Thoracic aorta (tissue), 2 donors: ENCODE measurements around the gene HDAC4. TPM values are rescaled to one million over a fixed set of nuclear protein-coding genes. Genes with fewer than 3 reads are reported as not detected.

Experiments
- ATAC-seq: fragments of 150-250 bp; one replicate; pipeline ENCODE4 v1.8.0; 2017; ENCODE audit warnings: low read depth; ENCODE audit not compliant: insufficient number of reproducible peaks, low FRiP score
- DNase-seq: peaks from one replicate; pipeline ENCODE4 v3.0.0-alpha.2; 2020; ENCODE audit warnings: low spot score
- H3K27ac ChIP-seq, 2 donors: fragments of 200-600 bp; sonication (generic); 1 replicate in 1 of 2; 2 replicates in 1 of 2; pipeline ENCODE4 v1.5.1; 2016; ENCODE audit warnings: mild to moderate bottlenecking in 2 of 2, moderate library complexity in 2 of 2
- H3K27me3 ChIP-seq: fragments of 200-600 bp; sonication (generic); replicated peaks from 2 replicates; pipeline ENCODE4 v1.6.0; 2016; ENCODE audit warnings: mild to moderate bottlenecking; ENCODE audit not compliant: insufficient read depth
- H3K36me3 ChIP-seq: fragments of 200-600 bp; sonication (generic); one replicate; pipeline ENCODE4 v1.5.1; 2016
- H3K4me1 ChIP-seq, 2 donors: fragments of 200-600 bp; sonication (generic); 1 replicate in 1 of 2; 2 replicates in 1 of 2; pipeline versions ENCODE4 v1.5.1 to v1.6.0; 2016; ENCODE audit warnings: low read depth in 2 of 2, mild to moderate bottlenecking in 1 of 2; ENCODE audit not compliant: control insufficient read depth in 1 of 2
- H3K4me3 ChIP-seq: fragments of 200-600 bp; sonication (generic); 2 replicates; pipeline ENCODE4 v1.5.1; 2016; ENCODE audit warnings: mild to moderate bottlenecking
- H3K9me3 ChIP-seq: fragments of 200-600 bp; sonication (generic); 2 replicates; pipeline ENCODE4 v1.5.1; 2016
- total RNA-seq, 2 donors: library from RNA; depleted of rRNA; stranded (reverse); fragments of >200 nt; gene quantifications; one replicate each; pipeline versions ENCODE4 v1.1.0 to v1.2.3, GENCODE V29; 2016
- TF ChIP-seq, protein P1 (sequence below): fragments of 200-600 bp; sonication (generic); IDR thresholded peaks from one replicate; pipeline ENCODE4 v1.5.1; 2019; ENCODE audit warnings: antibody characterized with exemption

The HDAC4 gene
- total RNA-seq, 2 donors from 2014 or later = 79.2 to 163 TPM

DNA sequence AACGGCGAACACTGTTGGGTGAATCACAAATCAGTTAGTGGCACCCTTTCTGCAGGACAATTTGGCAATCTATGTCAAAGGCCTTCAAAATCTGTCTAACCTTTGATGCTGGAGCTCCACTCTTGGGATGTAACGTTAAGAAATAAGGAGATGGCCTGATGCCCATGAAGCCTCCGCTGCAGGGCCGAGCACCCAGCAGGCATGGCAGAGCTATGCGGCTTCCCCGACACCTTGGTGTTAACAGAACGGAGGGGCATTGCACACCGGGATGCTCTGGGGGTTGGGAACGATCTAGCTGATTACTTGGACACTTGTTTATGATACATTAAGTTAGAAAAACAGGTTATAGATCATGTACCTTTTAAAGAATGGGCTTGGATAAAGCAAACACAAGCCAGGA is 265.3 kb downstream of the HDAC4 start:
- Histone ChIP-seq H3K9me3 (no peaks in the 10 kb centered on the region), H3K4me1 (peaks cover 3 to 10% of the 10 kb centered on the region in 2 donors), H3K36me3 (peaks cover 45% of the 10 kb centered on the region), H3K27me3 (no peaks in the 10 kb centered on the region), H3K4me3 (no peak overlapping the region), H3K27ac (no peak overlapping the region)
- no peak for ATAC-seq
- DNase-seq = no peak
- TF ChIP-seq, protein P1, sequence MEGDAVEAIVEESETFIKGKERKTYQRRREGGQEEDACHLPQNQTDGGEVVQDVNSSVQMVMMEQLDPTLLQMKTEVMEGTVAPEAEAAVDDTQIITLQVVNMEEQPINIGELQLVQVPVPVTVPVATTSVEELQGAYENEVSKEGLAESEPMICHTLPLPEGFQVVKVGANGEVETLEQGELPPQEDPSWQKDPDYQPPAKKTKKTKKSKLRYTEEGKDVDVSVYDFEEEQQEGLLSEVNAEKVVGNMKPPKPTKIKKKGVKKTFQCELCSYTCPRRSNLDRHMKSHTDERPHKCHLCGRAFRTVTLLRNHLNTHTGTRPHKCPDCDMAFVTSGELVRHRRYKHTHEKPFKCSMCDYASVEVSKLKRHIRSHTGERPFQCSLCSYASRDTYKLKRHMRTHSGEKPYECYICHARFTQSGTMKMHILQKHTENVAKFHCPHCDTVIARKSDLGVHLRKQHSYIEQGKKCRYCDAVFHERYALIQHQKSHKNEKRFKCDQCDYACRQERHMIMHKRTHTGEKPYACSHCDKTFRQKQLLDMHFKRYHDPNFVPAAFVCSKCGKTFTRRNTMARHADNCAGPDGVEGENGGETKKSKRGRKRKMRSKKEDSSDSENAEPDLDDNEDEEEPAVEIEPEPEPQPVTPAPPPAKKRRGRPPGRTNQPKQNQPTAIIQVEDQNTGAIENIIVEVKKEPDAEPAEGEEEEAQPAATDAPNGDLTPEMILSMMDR = no peak

DNA sequence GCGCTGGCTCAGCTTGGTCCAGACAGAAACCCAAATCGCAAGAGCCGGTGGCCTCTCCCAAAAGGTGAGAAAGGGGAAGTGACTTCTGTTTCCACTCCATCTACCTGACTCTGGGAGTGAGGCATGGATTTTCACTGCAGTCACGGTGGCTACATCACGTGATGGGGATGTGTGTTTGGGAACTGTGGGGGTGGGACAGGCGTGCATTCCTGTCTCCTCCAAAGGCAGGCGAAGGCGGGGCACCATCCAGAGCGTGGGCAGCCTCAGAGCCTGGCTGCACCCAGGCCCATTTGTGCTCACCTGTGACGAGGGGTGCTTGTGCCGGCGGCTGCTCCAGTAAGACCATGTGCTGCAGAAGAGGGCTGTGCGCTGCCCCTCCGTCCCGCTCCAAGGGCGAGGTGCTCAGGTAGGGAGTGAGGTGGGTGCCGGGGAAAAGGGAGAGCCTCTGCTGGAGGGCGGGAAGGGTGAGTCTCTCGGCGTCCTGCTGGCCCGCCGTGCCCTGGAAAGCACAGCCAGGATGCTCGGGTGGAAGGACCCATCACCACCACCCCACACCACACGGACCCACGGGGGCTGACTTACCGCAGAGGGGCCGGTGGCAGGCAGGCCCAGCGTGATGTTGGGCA is 266.8 kb downstream of the HDAC4 start:
- DNase-seq = no peak
- Histone ChIP-seq H3K4me3 (no peak overlapping the region), H3K9me3 (no peaks in the 10 kb centered on the region), H3K27ac (no peak overlapping the region), H3K27me3 (no peaks in the 10 kb centered on the region), H3K36me3 (peaks cover 47% of the 10 kb centered on the region), H3K4me1 (peaks cover 0 to 4% of the 10 kb centered on the region in 2 donors)
- no peak for ATAC-seq
- TF ChIP-seq, protein P1 = no peak

DNA sequence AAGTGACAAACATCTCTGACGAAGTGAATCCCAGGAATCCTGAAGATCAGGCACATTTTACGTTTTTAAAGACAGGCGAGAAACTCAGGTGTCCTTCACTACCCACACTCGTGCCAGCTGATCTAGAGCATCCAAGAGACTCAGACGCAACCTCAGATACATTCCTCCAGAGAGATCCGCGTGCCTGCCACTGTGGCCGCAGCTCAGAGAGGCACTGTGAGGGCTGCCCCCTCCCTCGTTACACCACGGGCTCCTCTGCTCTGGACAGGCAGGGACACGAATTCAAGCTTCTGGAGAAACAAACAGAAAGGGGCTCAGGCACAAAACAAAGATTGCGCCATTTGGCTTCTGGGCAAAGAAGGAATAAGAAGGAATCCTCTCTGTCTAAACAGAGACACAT is 268.0 kb downstream of the HDAC4 start:
- TF ChIP-seq, protein P1 = no peak
- no peak overlapping the region for H3K4me3 ChIP-seq
- H3K27ac ChIP-seq = no peak overlapping the region
- H3K27me3 ChIP-seq = no peaks in the 10 kb centered on the region
- no peak for ATAC-seq
- H3K9me3 ChIP-seq = no peaks in the 10 kb centered on the region
- H3K4me1 ChIP-seq = peaks cover 0 to 4% of the 10 kb centered on the region in 2 donors
- H3K36me3 ChIP-seq = peaks cover 44% of the 10 kb centered on the region
- DNase-seq = no peak

DNA sequence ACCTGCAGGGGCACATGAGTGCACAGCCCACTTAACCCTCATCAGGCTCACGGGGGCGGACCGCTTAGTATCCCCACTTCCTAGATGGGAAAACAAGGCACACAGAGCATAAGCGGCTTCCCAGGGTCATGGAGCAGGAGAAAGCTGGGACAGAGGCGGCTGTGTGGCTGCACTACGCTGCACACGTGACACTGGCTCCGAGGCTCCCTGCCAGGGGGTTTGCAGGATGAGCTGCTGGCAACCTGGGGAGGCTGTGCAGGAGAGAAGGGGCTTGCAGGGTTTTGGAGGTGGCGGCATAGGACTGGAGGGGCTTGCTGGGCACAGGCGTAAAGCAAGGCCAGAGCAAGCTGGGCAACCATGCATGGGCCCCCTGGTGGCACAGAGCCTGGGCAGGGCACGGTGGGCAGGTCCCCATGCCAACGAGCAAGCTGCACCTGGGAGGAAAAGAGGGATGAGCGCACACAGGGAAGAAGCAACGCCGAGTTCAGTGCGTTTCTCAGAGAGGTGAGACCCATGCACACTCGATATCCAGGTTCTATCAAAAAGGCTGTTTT is 268.6 kb downstream of the HDAC4 start:
- H3K4me1 ChIP-seq = peaks cover 0 to 2% of the 10 kb centered on the region in 2 donors
- H3K36me3 ChIP-seq = peaks cover 48% of the 10 kb centered on the region
- no peaks in the 10 kb centered on the region for H3K9me3 ChIP-seq
- TF ChIP-seq, protein P1 = no peak
- H3K27ac ChIP-seq = no peak overlapping the region
- no peak for DNase-seq
- H3K4me3 ChIP-seq = no peak overlapping the region
- no peaks in the 10 kb centered on the region for H3K27me3 ChIP-seq
- no peak for ATAC-seq

DNA sequence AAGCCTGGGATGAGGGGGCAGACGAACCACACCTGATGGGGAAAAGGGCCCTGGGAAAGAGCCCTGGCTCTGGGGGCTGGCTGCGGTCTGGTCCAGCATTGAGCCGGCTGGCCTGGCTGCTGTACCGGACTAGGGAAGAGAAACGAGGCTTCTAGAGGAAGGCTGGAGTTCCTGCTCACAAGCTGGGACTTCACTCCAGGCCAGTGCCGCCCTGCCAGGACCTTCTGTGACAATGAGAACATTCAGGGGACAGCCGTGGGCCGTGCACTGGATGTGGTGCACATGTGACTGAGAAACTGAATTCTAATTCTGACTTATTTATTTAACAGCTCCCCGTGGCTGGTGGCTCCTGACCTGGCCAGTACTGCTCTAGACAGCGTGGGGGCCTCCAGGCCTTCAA is 269.3 kb downstream of the HDAC4 start:
- Histone ChIP-seq H3K4me3 (no peak overlapping the region), H3K36me3 (peaks cover 50% of the 10 kb centered on the region), H3K27ac (no peak overlapping the region), H3K27me3 (no peaks in the 10 kb centered on the region), H3K9me3 (no peaks in the 10 kb centered on the region), H3K4me1 (no peaks in the 10 kb centered on the region)
- no peak for ATAC-seq
- TF ChIP-seq, protein P1 = no peak
- no peak for DNase-seq
